Stimulated activated CD8-positive, alpha-beta memory T cell treated with anti-CD3 and anti-CD28 coated beads, Interleukin-15, amount 100 ng/mL, for 4 hours (primary cell): Measurements from ENCODE around the gene TMEM178B.
"Not testable (repeated sequence)": the region's sequence is repeated elsewhere in the genome, so short reads cannot be mapped to it uniquely, and the experiment has no call there.

Experiments
- DNase-seq, 2 donors: peaks; one replicate each; pipeline ENCODE4 v3.0.0-alpha.2; 2020; ENCODE audit warnings: low read depth in 2 of 2

The TMEM178B gene

GRCh38 chr7:141387521-141388217 is 313.8 kb downstream of the TMEM178B start:
- no peak for DNase-seq

GRCh38 chr7:141389140-141389796 is 315.4 kb downstream of the TMEM178B start:
- no peak for DNase-seq

- DNase-seq, result no peak
Observed at GRCh38 chr7:141390339-141390738, 316.5 kb downstream of the TMEM178B start.

DNA sequence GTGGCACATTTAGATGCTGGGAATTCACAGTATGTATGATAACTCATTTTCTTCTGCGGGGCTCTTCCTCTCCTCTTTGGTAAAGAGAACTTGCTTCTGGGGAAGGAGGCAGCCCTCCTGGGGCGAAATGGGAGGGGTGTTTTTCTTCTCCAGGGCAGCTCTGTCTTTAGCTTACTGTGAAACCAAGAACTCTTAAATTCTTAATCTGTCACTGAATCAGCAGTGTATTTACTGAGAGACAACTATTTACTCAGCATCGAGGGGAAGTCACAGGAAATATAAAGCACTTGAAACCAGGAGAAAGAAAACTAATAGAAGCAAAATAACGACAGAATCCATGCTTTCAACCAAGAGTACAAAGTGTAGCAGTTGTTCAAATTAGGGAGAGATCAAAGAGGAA is 319.2 kb downstream of the TMEM178B start:
- no peak for DNase-seq

DNA sequence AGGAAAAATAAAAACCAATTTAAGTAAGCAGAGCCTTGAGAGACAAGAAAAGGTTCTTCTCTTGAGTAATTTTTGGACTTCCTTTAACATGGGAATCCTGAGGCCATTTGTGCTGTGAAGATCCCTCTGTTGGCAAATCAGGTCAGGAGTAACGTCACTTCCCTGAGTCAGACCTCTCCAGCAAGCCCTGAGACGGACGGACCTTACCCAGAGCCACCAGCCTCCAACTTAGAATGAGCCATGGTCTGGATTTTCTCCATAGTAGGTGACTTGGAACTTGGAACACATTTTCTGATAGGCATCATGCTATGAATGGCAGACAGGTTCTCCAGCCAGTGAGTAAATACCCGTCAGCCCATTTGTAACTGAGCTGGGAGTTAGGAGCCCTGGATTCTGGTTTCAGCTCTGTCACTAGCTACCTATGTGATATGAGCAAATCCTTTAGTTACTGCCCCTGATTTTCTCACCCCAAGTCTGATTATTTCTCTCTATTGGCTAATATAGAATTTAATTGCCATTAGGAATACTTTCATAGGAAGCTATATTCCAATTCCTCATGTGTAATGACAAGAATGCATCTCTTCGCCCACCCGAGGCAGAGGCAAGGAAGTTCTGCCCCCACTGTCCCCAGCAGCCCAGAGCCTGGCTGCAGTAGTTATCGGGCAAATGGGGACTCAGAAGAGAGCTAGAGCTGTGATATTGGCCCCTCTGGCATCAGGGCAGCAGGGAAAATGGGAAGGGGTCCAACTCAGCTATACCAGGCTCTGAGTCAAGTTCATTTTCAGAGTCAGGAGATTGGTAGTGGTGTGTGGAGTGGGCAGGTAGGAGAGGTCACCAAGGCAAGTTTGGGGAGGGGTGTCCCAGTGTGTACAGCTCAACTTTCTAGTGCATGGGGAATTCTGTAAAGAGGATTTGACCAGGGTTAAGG is 323.6 kb downstream of the TMEM178B start:
- no peak for DNase-seq

DNA sequence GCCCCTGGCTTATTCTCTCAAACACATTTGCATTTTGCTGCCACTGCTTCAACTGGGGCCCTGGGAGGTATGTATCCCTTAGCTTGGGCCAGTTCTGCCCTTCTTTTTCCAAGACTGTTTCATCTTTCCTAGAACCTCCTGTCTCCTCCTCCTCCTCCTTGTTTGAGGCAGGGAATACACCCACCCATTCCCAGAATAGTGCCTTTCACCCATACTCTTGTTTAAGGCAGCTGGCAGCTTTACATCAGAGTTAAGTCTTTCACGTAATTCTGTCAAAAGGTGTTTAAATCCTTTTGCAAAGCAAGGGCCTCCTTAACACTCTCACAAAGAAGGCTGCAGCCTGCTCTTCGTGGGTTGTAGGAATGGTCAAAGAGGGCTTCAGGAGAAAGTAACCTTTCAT is 326.5 kb downstream of the TMEM178B start:
- DNase-seq, result no peak

- no peak for DNase-seq
Observed at GRCh38 chr7:141402277-141402996, 328.6 kb downstream of the TMEM178B start.

DNA sequence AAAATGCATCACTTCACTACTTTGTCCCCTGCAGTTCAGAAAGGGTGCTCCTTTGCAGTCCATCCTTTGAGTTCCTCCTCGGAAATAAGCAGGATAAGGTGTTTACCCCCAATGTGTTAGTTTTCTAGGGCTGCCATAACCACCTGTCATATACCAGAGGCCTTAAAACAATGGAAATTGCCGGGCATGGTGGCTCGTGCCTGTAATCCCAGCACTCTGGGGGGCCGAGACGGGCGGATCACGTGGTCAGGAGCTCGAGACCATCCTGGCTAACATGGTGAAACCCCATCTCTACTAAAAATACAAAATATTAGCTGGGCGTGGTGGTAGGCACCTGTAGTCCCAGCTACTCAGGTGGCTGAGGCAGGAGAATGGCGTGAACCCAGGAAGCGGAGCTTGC is 330.0 kb downstream of the TMEM178B start:
- DNase-seq, result not testable (repeated sequence)

GRCh38 chr7:141406347-141406746 is 332.5 kb downstream of the TMEM178B start:
- no peak for DNase-seq

GRCh38 chr7:141407893-141408292 is 334.0 kb downstream of the TMEM178B start:
- DNase-seq, result no peak

GRCh38 chr7:141408440-141408839 is 334.6 kb downstream of the TMEM178B start:
- no peak for DNase-seq

GRCh38 chr7:141409219-141409618 is 335.4 kb downstream of the TMEM178B start:
- DNase-seq, result no peak

DNA sequence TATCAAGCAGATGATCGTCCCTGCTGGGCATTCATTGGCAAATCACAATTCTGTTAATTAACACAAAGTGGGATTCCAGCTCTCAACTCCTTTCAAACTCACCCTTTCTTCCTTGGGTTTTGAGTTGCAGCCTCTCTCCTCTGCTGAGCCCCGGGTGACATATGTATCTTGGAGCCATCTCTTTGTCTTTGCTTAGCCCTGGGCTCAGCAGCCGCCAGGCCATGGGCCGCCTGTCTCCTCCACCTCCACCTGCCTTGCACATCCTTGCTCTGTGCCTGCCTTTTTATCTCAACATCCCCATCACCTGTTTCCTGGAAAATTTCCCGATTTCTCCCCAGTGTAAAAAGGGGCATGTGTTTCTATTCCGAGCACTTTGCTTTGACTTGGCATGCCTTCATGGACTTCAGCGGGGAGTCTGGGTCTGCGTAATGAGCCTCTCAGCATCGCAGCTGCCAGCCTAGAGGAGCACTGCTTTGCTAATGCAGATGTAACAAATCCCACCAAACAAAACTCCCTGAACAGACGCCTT is 336.0 kb downstream of the TMEM178B start:
- DNase-seq, result no peak

DNA sequence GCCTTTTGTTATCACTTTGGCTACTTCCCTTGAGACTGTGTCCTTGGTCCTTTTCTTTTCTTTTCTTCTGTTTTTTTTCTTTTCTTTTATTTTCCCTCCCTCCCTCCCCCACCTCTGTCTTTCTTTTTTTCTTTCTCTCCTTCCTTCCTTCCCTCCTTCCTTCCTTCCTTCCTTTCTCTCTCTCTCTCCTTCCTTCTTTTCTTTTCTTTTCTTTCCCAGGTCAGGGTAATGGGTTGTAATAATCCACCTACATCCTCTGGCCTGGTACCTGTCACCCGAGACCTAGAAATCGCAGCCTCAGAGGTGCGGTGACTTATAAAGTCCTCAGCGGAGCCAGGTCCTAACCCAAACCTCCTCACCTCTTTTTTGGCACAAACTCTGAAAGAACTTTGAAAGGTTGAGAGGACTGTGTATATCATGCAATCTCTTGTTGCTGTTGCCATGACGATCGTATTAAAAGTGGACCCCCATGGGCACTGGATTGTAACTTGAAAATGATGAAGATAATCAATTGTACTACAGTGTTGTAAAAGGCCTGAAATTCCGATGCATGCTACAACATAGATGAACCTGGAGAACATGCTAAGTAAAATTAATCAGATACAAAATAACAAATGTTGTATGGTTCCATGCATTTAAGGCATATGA is 336.6 kb downstream of the TMEM178B start:
- no peak for DNase-seq

GRCh38 chr7:141411133-141411532 is 337.3 kb downstream of the TMEM178B start:
- no peak for DNase-seq

GRCh38 chr7:141415999-141416398 is 342.1 kb downstream of the TMEM178B start:
- no peak for DNase-seq

GRCh38 chr7:141416650-141417270 is 342.9 kb downstream of the TMEM178B start:
- DNase-seq, result no peak

DNA sequence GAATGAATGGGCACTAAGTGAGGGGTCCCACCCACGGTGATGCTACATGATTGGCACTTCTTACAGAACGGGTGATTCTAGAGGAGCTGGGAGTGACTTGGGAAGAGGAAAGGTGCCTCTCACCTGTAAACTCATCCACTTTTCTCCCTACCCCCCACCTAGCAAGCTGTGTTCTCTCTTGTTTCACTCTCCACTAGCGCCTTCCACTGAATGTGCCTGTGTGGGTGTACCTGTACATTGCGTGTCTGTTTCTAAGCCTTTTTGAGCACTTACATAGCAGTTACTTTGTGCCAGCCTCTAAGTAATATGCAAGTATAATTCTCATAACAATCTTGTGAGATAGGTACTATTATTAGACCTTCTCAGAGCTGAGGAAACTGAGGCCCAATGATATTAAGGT is 343.6 kb downstream of the TMEM178B start:
- DNase-seq, result no peak

- DNase-seq, result no peak
Observed at GRCh38 chr7:141418066-141418465, 344.2 kb downstream of the TMEM178B start.

DNA sequence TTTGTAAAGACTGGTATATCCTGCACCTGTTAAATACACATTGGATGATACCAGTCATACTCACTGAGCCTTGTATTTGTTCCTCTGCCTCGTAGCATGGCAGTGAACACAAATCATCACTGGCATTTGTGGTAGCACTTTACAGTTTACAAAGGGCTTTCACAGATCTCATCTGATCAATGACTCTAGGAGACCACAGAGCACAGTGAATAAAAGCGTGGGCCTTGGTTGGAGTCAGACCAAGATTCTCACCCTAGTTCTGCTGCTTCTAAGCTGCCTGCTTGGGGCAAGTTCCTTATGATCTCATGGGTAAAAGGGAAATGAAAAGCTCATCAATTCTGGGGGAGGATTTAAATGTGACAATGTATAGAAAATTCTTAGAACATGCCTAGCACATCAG is 347.4 kb downstream of the TMEM178B start:
- no peak for DNase-seq

GRCh38 chr7:141427134-141427533 is 353.3 kb downstream of the TMEM178B start:
- DNase-seq, result no peak
